Measurements from ENCODE around the gene PRDM13.
"Not testable (repeated sequence)": the region's sequence is repeated elsewhere in the genome, so short reads cannot be mapped to it uniquely, and the experiment has no call there.

The PRDM13 gene

GRCh38 chr6:99590728-99591672 lies 15.6 kb upstream of the PRDM13 start:
- H3K4me3 ChIP-seq (ENCODE audit: insufficient read depth in 1 of 2, low read depth in 1 of 2, low read length in 2 of 2) = peak overlapping the region in 1 of 2 experiments; percentile 48
- no peak for DNase-seq
- no peaks in the 10 kb centered on the region for H3K79me1 ChIP-seq (replicated peaks; ENCODE audit: low read length, poor library complexity, severe bottlenecking)
- no peak overlapping the region for H4K91ac ChIP-seq (ENCODE audit: low read length)
- H3K23ac ChIP-seq (ENCODE audit: low read length in 2 of 2) = peak overlapping the region in 1 of 2 experiments; percentile 60
- H2AK5ac ChIP-seq (ENCODE audit: low read length, severe bottlenecking) = no peak overlapping the region
- H2BK5ac ChIP-seq (ENCODE audit: low read depth, low read length, poor library complexity, severe bottlenecking) = no peak overlapping the region
- no peak overlapping the region for H2BK12ac ChIP-seq (ENCODE audit: low read length in 2 of 2)
- H3K27me3 ChIP-seq (ENCODE audit: control insufficient read depth in 1 of 2, insufficient read depth in 1 of 2, low read length in 2 of 2) = peaks cover 74 to 77% of the 10 kb centered on the region in 2 experiments
- 3% methylated on average over 62 of the region's 63 CpGs for WGBS
- no peak overlapping the region for H4K8ac ChIP-seq (ENCODE audit: low read length)
- H3K9me3 ChIP-seq (ENCODE audit: control insufficient read depth, low read length) = peaks cover 18% of the 10 kb centered on the region
- no peak overlapping the region for H3K27ac ChIP-seq (ENCODE audit: low read length, poor library complexity, severe bottlenecking)
- H3K36me3 ChIP-seq (ENCODE audit: control insufficient read depth in 1 of 2, insufficient read depth in 2 of 2, low read depth in 1 of 2, low read length in 2 of 2) = no peaks in the 10 kb centered on the region
- no peak overlapping the region for H3K18ac ChIP-seq (ENCODE audit: low read depth in 1 of 2, low read length in 2 of 2)
- H3K14ac ChIP-seq (ENCODE audit: low read length in 2 of 2) = no peak overlapping the region
- peaks cover 20% of the 10 kb centered on the region for H3K4me1 ChIP-seq (ENCODE audit: control insufficient read depth, insufficient read depth, low read depth, low read length)
- no peak overlapping the region for H2BK120ac ChIP-seq (ENCODE audit: low read depth, low read length)
- no peak overlapping the region for H3K9ac ChIP-seq (ENCODE audit: low read length)
- no peak overlapping the region for H3K4ac ChIP-seq (ENCODE audit: low read depth in 1 of 2, low read length in 2 of 2)
- no peak overlapping the region for H2BK15ac ChIP-seq (ENCODE audit: low read depth, poor library complexity, severe bottlenecking)
- H3K4me2 ChIP-seq (ENCODE audit: low read length, poor library complexity, severe bottlenecking) = peak overlapping the region; percentile 55
- H2AFZ ChIP-seq (ENCODE audit: low read depth, low read length) = no peak overlapping the region

DNA sequence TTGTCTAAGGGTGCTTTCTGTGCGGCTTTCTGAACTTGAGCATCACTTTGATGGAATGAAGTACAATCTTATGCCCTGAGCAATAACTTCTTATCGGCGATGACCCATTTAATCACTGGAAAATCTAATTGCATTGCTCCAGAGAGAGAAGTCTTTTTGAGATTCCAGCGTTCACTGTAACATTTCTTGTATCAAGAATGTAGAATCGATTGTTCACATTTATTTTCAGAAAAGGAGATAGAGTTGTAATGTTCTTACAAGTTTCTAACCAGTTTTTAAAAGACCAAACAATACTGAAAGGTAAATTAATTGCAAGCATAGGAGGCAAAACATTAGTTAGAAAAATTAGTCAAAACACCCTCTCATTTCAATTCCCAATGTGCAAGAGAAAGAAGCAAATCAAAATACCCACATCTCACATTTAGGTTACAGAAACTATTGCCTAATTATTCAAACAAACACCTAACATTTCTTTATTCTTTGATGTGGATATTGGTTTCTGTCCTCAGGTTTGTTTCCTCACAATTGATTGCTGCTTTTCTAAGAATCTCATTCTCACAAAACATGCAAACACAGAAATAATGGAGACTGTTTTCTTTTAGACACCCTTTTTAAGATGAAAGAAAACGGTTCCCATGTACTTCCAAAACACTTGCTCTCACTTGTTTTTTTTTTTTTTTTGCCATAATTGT lies 14.8 kb upstream of the PRDM13 start:
- Histone ChIP-seq H2BK12ac (ENCODE audit: low read length in 2 of 2) (no peak overlapping the region), H3K4ac (ENCODE audit: low read depth in 1 of 2, low read length in 2 of 2) (no peak overlapping the region), H3K4me1 (ENCODE audit: control insufficient read depth, insufficient read depth, low read depth, low read length) (peaks cover 20% of the 10 kb centered on the region), H4K8ac (ENCODE audit: low read length) (no peak overlapping the region), H3K9ac (ENCODE audit: low read length) (no peak overlapping the region), H2BK5ac (ENCODE audit: low read depth, low read length, poor library complexity, severe bottlenecking) (no peak overlapping the region), H4K91ac (ENCODE audit: low read length) (no peak overlapping the region), H3K18ac (ENCODE audit: low read depth in 1 of 2, low read length in 2 of 2) (no peak overlapping the region), H3K9me3 (ENCODE audit: control insufficient read depth, low read length) (peaks cover 19% of the 10 kb centered on the region), H3K4me3 (ENCODE audit: insufficient read depth in 1 of 2, low read depth in 1 of 2, low read length in 2 of 2) (peak overlapping the region in 1 of 2 experiments; percentile 48), H2BK15ac (ENCODE audit: low read depth, poor library complexity, severe bottlenecking) (no peak overlapping the region), H2AFZ (ENCODE audit: low read depth, low read length) (no peak overlapping the region), H3K23ac (ENCODE audit: low read length in 2 of 2) (no peak overlapping the region), H3K4me2 (ENCODE audit: low read length, poor library complexity, severe bottlenecking) (no peak overlapping the region), H2BK120ac (ENCODE audit: low read depth, low read length) (no peak overlapping the region), H3K14ac (ENCODE audit: low read length in 2 of 2) (no peak overlapping the region), H3K27me3 (ENCODE audit: control insufficient read depth in 1 of 2, insufficient read depth in 1 of 2, low read length in 2 of 2) (peaks cover 77 to 85% of the 10 kb centered on the region in 2 experiments), H3K79me1 (replicated peaks; ENCODE audit: low read length, poor library complexity, severe bottlenecking) (no peaks in the 10 kb centered on the region), H3K27ac (ENCODE audit: low read length, poor library complexity, severe bottlenecking) (no peak overlapping the region), H2AK5ac (ENCODE audit: low read length, severe bottlenecking) (no peak overlapping the region), H3K36me3 (ENCODE audit: control insufficient read depth in 1 of 2, insufficient read depth in 2 of 2, low read depth in 1 of 2, low read length in 2 of 2) (no peaks in the 10 kb centered on the region)
- no peak for DNase-seq
- WGBS = 57% methylated on average over 4 of the region's 6 CpGs

DNA sequence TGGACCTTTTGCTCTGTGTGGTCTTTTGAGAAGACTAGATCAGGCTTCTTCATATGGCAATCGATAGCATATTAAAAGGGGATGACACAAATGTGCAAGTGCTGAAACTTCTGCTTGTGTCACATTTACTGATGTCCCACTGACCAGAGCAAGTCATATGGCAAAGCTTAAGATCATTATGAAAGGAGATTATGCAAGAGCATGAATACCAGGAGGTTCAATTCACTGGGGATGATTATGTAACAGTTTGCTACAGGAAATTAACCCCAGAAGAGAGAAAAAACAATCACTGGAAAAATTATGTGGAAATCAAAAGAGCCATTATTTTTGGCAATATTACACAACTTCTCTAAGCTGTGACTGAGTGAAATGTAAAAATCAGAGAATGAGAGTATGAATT lies 13.7 kb upstream of the PRDM13 start:
- Histone ChIP-seq H3K23ac (ENCODE audit: low read length in 2 of 2) (no peak overlapping the region), H2BK120ac (ENCODE audit: low read depth, low read length) (no peak overlapping the region), H3K9me3 (ENCODE audit: control insufficient read depth, low read length) (peaks cover 19% of the 10 kb centered on the region), H2BK12ac (ENCODE audit: low read length in 2 of 2) (no peak overlapping the region), H3K4me2 (ENCODE audit: low read length, poor library complexity, severe bottlenecking) (no peak overlapping the region), H3K14ac (ENCODE audit: low read length in 2 of 2) (no peak overlapping the region), H3K18ac (ENCODE audit: low read depth in 1 of 2, low read length in 2 of 2) (no peak overlapping the region), H3K27ac (ENCODE audit: low read length, poor library complexity, severe bottlenecking) (no peak overlapping the region), H3K4me1 (ENCODE audit: control insufficient read depth, insufficient read depth, low read depth, low read length) (peaks cover 20% of the 10 kb centered on the region), H3K36me3 (ENCODE audit: control insufficient read depth in 1 of 2, insufficient read depth in 2 of 2, low read depth in 1 of 2, low read length in 2 of 2) (no peaks in the 10 kb centered on the region), H2AK5ac (ENCODE audit: low read length, severe bottlenecking) (no peak overlapping the region), H2AFZ (ENCODE audit: low read depth, low read length) (no peak overlapping the region), H2BK5ac (ENCODE audit: low read depth, low read length, poor library complexity, severe bottlenecking) (no peak overlapping the region), H3K9ac (ENCODE audit: low read length) (no peak overlapping the region), H2BK15ac (ENCODE audit: low read depth, poor library complexity, severe bottlenecking) (no peak overlapping the region), H3K4ac (ENCODE audit: low read depth in 1 of 2, low read length in 2 of 2) (no peak overlapping the region), H3K27me3 (ENCODE audit: control insufficient read depth in 1 of 2, insufficient read depth in 1 of 2, low read length in 2 of 2) (peaks cover 80 to 92% of the 10 kb centered on the region in 2 experiments), H4K8ac (ENCODE audit: low read length) (no peak overlapping the region), H4K91ac (ENCODE audit: low read length) (no peak overlapping the region), H3K79me1 (replicated peaks; ENCODE audit: low read length, poor library complexity, severe bottlenecking) (no peaks in the 10 kb centered on the region), H3K4me3 (ENCODE audit: insufficient read depth in 1 of 2, low read depth in 1 of 2, low read length in 2 of 2) (no peak overlapping the region)
- 65% methylated on average over 1 of the region's 1 CpG for WGBS
- no peak for DNase-seq

- H3K4me3 ChIP-seq (ENCODE audit: insufficient read depth in 1 of 2, low read depth in 1 of 2, low read length in 2 of 2); H3K4me2 ChIP-seq (ENCODE audit: low read length, poor library complexity, severe bottlenecking); H2BK120ac ChIP-seq (ENCODE audit: low read depth, low read length); H3K79me1 ChIP-seq (replicated peaks; ENCODE audit: low read length, poor library complexity, severe bottlenecking); H2BK5ac ChIP-seq (ENCODE audit: low read depth, low read length, poor library complexity, severe bottlenecking); H3K36me3 ChIP-seq (ENCODE audit: control insufficient read depth in 1 of 2, insufficient read depth in 2 of 2, low read depth in 1 of 2, low read length in 2 of 2); H2BK15ac ChIP-seq (ENCODE audit: low read depth, poor library complexity, severe bottlenecking); H3K4ac ChIP-seq (ENCODE audit: low read depth in 1 of 2, low read length in 2 of 2); H3K23ac ChIP-seq (ENCODE audit: low read length in 2 of 2); H2AFZ ChIP-seq (ENCODE audit: low read depth, low read length); DNase-seq; H3K27ac ChIP-seq (ENCODE audit: low read length, poor library complexity, severe bottlenecking); H4K8ac ChIP-seq (ENCODE audit: low read length); H2BK12ac ChIP-seq (ENCODE audit: low read length in 2 of 2); H3K4me1 ChIP-seq (ENCODE audit: control insufficient read depth, insufficient read depth, low read depth, low read length); H4K91ac ChIP-seq (ENCODE audit: low read length); H3K14ac ChIP-seq (ENCODE audit: low read length in 2 of 2); H2AK5ac ChIP-seq (ENCODE audit: low read length, severe bottlenecking); H3K9ac ChIP-seq (ENCODE audit: low read length); H3K18ac ChIP-seq (ENCODE audit: low read depth in 1 of 2, low read length in 2 of 2): not testable (repeated sequence)
- Histone ChIP-seq H3K27me3 (ENCODE audit: control insufficient read depth in 1 of 2, insufficient read depth in 1 of 2, low read length in 2 of 2) (peaks cover 70 to 93% of the 10 kb centered on the region in 2 experiments), H3K9me3 (ENCODE audit: control insufficient read depth, low read length) (peaks cover 19% of the 10 kb centered on the region)
- WGBS = 74% methylated on average over 4 of the region's 8 CpGs
These were observed 11.9 kb upstream of the PRDM13 start for GRCh38 chr6:99594696-99595095.

All from mesenchymal stem cell (in vitro differentiated cells and primary cell).